Skin of body (tissue), 3 donors: Measurements from ENCODE around the gene MRPS23. TPM values are rescaled to one million over a fixed set of nuclear protein-coding genes. Genes with fewer than 3 reads are reported as not detected.

Source experiments
- DNase-seq: peaks from one replicate; lab custom pipeline; 2025; lab: John Stamatoyannopoulos, UW
- small RNA-seq: library from RNA; depleted of rRNA; stranded (forward); fragments of <200 nt; gene quantifications from one replicate; pipeline ENCODE3, GENCODE V24; 2014; ENCODE audit warnings: low replicate concordance
- total RNA-seq: library from RNA; depleted of rRNA; stranded (reverse); fragments of >200 nt; gene quantifications from one replicate; pipeline ENCODE4 v1.2.3, GENCODE V29; 2014

Gene MRPS23
- total RNA-seq, 1 donor from 2014 or later: 10.4 TPM

DNA sequence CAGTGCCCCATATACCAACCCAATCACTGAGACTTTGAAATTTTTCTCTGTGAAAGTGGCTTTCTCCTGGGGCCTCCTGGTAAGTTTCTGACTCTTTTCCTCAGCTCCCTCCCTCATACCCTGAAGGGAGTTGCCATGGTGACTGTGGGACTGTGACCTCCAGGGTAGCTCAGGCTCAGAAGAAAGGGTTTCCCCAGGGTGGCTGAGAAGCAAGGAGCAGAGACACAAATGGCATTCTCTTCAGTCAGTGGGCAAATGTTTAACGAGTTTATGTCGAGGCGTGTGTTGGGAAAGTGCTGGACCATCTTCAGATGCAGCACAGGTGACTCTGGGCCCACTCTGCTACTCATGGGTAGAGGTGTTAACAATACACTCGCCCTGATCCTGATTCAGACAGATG lies 46.8 kb downstream of the MRPS23 start:
- DNase-seq: no peak

DNA sequence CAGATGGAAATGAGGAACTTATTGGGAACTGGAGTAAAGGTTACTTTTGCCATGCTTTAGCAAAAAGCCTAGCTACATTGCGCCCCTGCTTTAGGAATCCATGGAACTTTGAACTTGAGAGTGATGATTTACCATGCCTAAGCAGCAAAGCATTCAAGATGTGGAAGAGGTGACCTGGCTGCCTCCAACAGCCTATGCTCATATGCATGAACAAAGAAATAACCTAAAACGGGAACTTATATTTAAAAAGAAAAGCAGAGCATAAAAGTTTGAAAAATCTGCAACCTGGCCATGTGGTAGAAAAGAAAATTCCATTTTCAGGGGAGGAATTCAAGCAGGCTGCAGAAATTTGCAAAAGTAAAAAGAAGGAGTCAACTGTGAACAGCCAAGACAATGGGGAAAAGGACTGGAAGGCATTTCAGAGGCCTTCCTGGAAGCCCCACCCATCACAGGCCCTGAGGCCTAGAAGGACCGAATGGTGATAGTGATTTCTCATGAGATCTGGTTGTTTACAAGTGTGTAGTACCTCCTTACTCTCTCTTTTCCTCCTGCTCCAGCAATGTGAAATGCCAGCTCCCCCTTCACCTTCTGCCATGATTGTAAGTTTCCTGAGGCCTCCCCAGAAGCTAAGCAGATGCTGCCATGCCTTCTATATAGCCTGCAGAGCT lies 48.7 kb downstream of the MRPS23 start:
- no peak for DNase-seq

GRCh38 chr17:57794841-57795240 lies 55.0 kb downstream of the MRPS23 start:
- DNase-seq: no peak

DNA sequence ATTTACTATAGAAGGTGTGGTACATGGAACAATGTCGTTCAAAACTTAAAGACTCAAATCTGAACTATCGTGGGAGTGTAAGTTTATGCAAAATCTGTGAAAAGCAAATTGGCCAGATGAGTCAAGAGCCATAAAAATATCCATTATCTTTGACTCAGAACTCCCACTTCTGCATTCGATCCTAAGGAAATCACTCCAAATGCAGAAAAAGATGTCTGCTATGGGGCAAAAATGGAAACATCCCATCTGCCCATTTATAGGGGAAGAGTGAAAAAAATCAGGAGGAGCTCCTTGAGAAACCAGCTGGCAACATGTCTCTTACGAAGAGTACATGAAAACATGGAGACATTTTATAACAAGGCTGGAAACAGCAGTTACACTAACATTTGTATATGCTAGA lies 61.1 kb downstream of the MRPS23 start:
- no peak for DNase-seq

GRCh38 chr17:57785022-57785421 lies 64.8 kb downstream of the MRPS23 start:
- no peak for DNase-seq

Small RNA genes lying within 50 kb of the gene (small RNA-seq; reads per million reads assigned to genes)
- not detected for gene RN7SKP94

Other genes with a start within 250 kb of the MRPS23 start
- not detected for gene CCDC182, start 104.7 kb downstream of the MRPS23 start, total RNA-seq
- 7.6 TPM for gene CUEDC1, start 105.4 kb upstream of the MRPS23 start, total RNA-seq
- 31.2 TPM for gene VEZF1, start 138.2 kb upstream of the MRPS23 start, total RNA-seq
- 227 TPM for gene SRSF1, start 157.2 kb upstream of the MRPS23 start, total RNA-seq
- gene DYNLL2, start 233.4 kb upstream of the MRPS23 start, total RNA-seq: 16.1 TPM